ENCODE results near the gene WNK2. TPM values are rescaled to one million over a fixed set of nuclear protein-coding genes. Genes with fewer than 3 reads are reported as not detected.

WNK2 gene
- total and polyA plus RNA-seq, 2 of the 4 experiments (the other 2 are of a cell fraction): not detected

- intact Hi-C loops (cut with micrococcal nuclease): no loop called here
- ChIA-PET CTCF (no interaction called here), POLR2A (ENCODE audit: unreplicated experiment) (no interaction called here)
- no peak overlapping the region for H2BK15ac ChIP-seq (ENCODE audit: low read depth, low read length)
- H3K9ac ChIP-seq (ENCODE audit: low read depth, low read length): no peak overlapping the region
- dilution Hi-C loops (cut with HindIII; ENCODE audit: low sequenced_read_pairs, unreplicated experiment): no loop called here
- WGBS, 2 experiments (ENCODE audit: extremely low coverage in 2 of 2, insufficient read length in 1 of 2): no CpG with 5 or more reads among the region's 5 CpGs
- in situ Hi-C loops (cut with MboI; ENCODE audit: low sequenced_read_pairs): no loop called here
- H3K4ac ChIP-seq (ENCODE audit: low read depth, low read length): no peak overlapping the region
- H3K9me1 ChIP-seq (ENCODE audit: insufficient read depth, low read length): no peaks in the 10 kb centered on the region
- TF ChIP-seq CHD1 (IDR thresholded peaks at IDR 0.05; ENCODE audit: low read depth, low read length) (no peak), MAZ (IDR thresholded peaks at IDR 0.05; ENCODE audit: borderline replicate concordance, low read depth, low read length) (no peak), POLR2A (IDR thresholded peaks at IDR 0.05; ENCODE audit: low read depth, low read length) (no peak), RFX5 (IDR thresholded peaks at IDR 0.05; ENCODE audit: low read depth, low read length) (no peak), MXI1 (IDR thresholded peaks at IDR 0.05; ENCODE audit: borderline replicate concordance, low read depth, low read length) (no peak), CEBPB (IDR thresholded peaks at IDR 0.05; ENCODE audit: low read depth, low read length) (no peak), NFE2L2 (IDR thresholded peaks at IDR 0.05; ENCODE audit: low read depth, low read length) (no peak), RCOR1 (IDR thresholded peaks at IDR 0.05; ENCODE audit: insufficient replicate concordance, low read length) (no peak), FOS (IDR thresholded peaks at IDR 0.05; ENCODE audit: low read depth, low read length) (no peak), ELK1 (IDR thresholded peaks at IDR 0.05; ENCODE audit: borderline replicate concordance, low read depth, low read length) (no peak)
- H3K4me3 ChIP-seq (ENCODE audit: insufficient read depth, low read depth, low read length): no peak overlapping the region
- H3K79me1 ChIP-seq (ENCODE audit: low read depth in 1 of 2, low read length in 2 of 2): no peaks in the 10 kb centered on the region
- H3K4me2 ChIP-seq (ENCODE audit: low read depth, low read length): no peak overlapping the region
- no peak for ATAC-seq (ENCODE audit: low read depth)
- no peak overlapping the region for H3K23ac ChIP-seq (ENCODE audit: low read depth, low read length)
- no peak overlapping the region for H2AK9ac ChIP-seq (replicated peaks; ENCODE audit: low read depth, low read length, poor library complexity)
- peak overlapping the region; percentile 23 for H2AFZ ChIP-seq (replicated peaks; ENCODE audit: low read length, poor library complexity)
- no peak overlapping the region for H3K56ac ChIP-seq (ENCODE audit: extremely low read depth, insufficient read depth, low read length)
- no peaks in the 10 kb centered on the region for H3K36me3 ChIP-seq (ENCODE audit: control insufficient read depth, insufficient read depth, low read length)
- H2AK5ac ChIP-seq (ENCODE audit: low read depth, low read length): no peak overlapping the region
- H4K91ac ChIP-seq (ENCODE audit: insufficient read depth, low read depth, low read length): no peak overlapping the region
- DNase-seq: no peak
- no peak overlapping the region for H3K18ac ChIP-seq (ENCODE audit: low read depth, low read length)
- H4K20me1 ChIP-seq (ENCODE audit: insufficient read depth, low read length): no peaks in the 10 kb centered on the region
- H3K27me3 ChIP-seq (ENCODE audit: control insufficient read depth, insufficient read depth, low read length): no peaks in the 10 kb centered on the region; the same call in 1 of the 2 replicates
- H4K5ac ChIP-seq (ENCODE audit: low read depth, low read length): no peak overlapping the region
- no peaks in the 10 kb centered on the region; the same call in 1 of the 2 replicates for H3K4me1 ChIP-seq (ENCODE audit: control insufficient read depth, insufficient read depth, low read length)
- no peak overlapping the region for H3K14ac ChIP-seq (replicated peaks; ENCODE audit: low read depth, low read length)
- H2BK20ac ChIP-seq (ENCODE audit: low read depth, low read length): no peak overlapping the region
- no peak overlapping the region for H2BK5ac ChIP-seq (ENCODE audit: low read depth, low read length, poor library complexity, severe bottlenecking)
- no peak overlapping the region for H2BK120ac ChIP-seq (ENCODE audit: low read depth, low read length)
- no TSS peak for BruUV-seq (replicated peaks)
- H3K9me3 ChIP-seq (ENCODE audit: control insufficient read depth, insufficient read depth, low read length): no peaks in the 10 kb centered on the region
- no peak overlapping the region for H4K8ac ChIP-seq (ENCODE audit: low read depth in 2 of 2, low read length in 2 of 2)
- no peak overlapping the region for H3K27ac ChIP-seq (ENCODE audit: insufficient read depth, low read length)
Observed at GRCh38 chr9:93226819-93227218, 42.9 kb downstream of the WNK2 start.

Data from IMR-90 (cell line).